HepG2 (cell line): ENCODE data around the gene LMOD1. TPM values are rescaled to one million over a fixed set of nuclear protein-coding genes. Genes with fewer than 3 reads are reported as not detected.

ENCODE experiments used
- ATAC-seq: fragments of 200-7000 bp; cut with Tn5 transposase; 3 replicates; pipeline ENCODE4 v1.9.1; 2020; ENCODE audit warnings: mild to moderate bottlenecking, moderate library complexity
- BruUV-seq: library from RNA; stranded (reverse); fragments of 400-500 nt; replicated peaks from 2 replicates; lab custom pipeline; 2021; lab: Mats Ljungman, UMichigan
- CTCF ChIA-PET: fragments of 300-600 bp; formaldehyde crosslinking; extraction: SDS; loops from one replicate; lab custom pipeline; 2021; ENCODE audit warnings: low total read pairs, inconsistent platforms, low intra/inter-chr PET ratio; lab: Yijun Ruan, JAX
- POLR2A ChIA-PET: fragments of 350-600 bp; sonication (Branson Sonifier 250); formaldehyde crosslinking; loops from one replicate; lab custom pipeline; 2020; ENCODE audit warnings: antibody characterized with exemption, inconsistent platforms; lab: Yijun Ruan, JAX
- DNase-seq: peaks from one replicate; pipeline ENCODE4 v3.0.0-alpha.2; 2015; ENCODE audit warnings: low spot score
- FAIRE-seq: peaks from 3 replicates; lab custom pipeline; 2011; peaks lifted over from hg19 to GRCh38; lab: Jason Lieb, UNC
- H2AFZ ChIP-seq: one replicate; pipeline ENCODE4 v1.6.1; 2011; ENCODE audit warnings: low read length, inconsistent platforms
- H3K27ac ChIP-seq: fragments of 300-600 bp; 3 replicates; pipeline ENCODE4 v1.8.0; 2011; ENCODE audit warnings: mixed run types, mild to moderate bottlenecking, mixed read lengths, low read length, inconsistent platforms; ENCODE audit not compliant: insufficient read depth; ENCODE audit errors: extremely low read length
- H3K27me3 ChIP-seq, 2 experiments: fragments of 200-600 bp in 1 of 2; 2 replicates in 1 of 2; 3 replicates in 1 of 2; pipeline versions ENCODE4 v1.6.0 to v1.8.0; 2011; ENCODE audit warnings: low read length in 2 of 2, mild to moderate bottlenecking in 2 of 2, moderate library complexity in 2 of 2, inconsistent platforms in 1 of 2; ENCODE audit not compliant: insufficient read depth in 2 of 2, control insufficient read depth in 1 of 2
- H3K36me3 ChIP-seq, 2 experiments: fragments of 200-600 bp in 1 of 2; replicated peaks in 1 of 2; 2 replicates in 1 of 2; 3 replicates in 1 of 2; pipeline versions ENCODE4 v1.5.1 to v1.8.0; 2011; ENCODE audit warnings: low read length in 2 of 2, inconsistent platforms in 1 of 2; ENCODE audit not compliant: insufficient read depth in 2 of 2, control insufficient read depth in 1 of 2
- H3K4me1 ChIP-seq: 2 replicates; pipeline ENCODE4 v1.5.1; 2012; ENCODE audit warnings: low read length, inconsistent platforms; ENCODE audit not compliant: insufficient read depth
- H3K4me2 ChIP-seq: 2 replicates; pipeline ENCODE4 v1.6.0; 2011; ENCODE audit warnings: low read depth, low read length, inconsistent platforms
- H3K4me3 ChIP-seq, 3 experiments: fragments of 200-600 bp in 1 of 3; sonication (generic), shearing (Covaris generic) in 1 of 3; replicated peaks in 1 of 3; 2 replicates each; pipeline ENCODE4 v1.5.1; 2011 to 2016; ENCODE audit warnings: low read length in 3 of 3, inconsistent platforms in 2 of 3, low read depth in 2 of 3, mild to moderate bottlenecking in 2 of 3, control low read depth in 1 of 3, mixed read lengths in 1 of 3; ENCODE audit not compliant: insufficient read depth in 1 of 3
- H3K79me2 ChIP-seq: one replicate; pipeline ENCODE4 v1.6.1; 2011; ENCODE audit warnings: low read length, inconsistent platforms; ENCODE audit not compliant: insufficient read depth
- H3K9ac ChIP-seq: 2 replicates; pipeline ENCODE4 v1.6.0; 2011; ENCODE audit warnings: mild to moderate bottlenecking, low read depth, low read length, inconsistent platforms; ENCODE audit not compliant: insufficient read depth
- H3K9me3 ChIP-seq: 2 replicates; pipeline ENCODE4 v1.5.1; 2012; ENCODE audit warnings: mild to moderate bottlenecking, low read length
- H4K20me1 ChIP-seq: 2 replicates; pipeline ENCODE4 v1.6.0; 2011; ENCODE audit warnings: inconsistent platforms, mild to moderate bottlenecking, low read length, moderate library complexity; ENCODE audit not compliant: insufficient read depth
- ZFP36 ChIP-seq: fragments of 150-350 bp; IDR thresholded peaks from 2 replicates; pipeline ENCODE4 v1.6.1; 2018; ENCODE audit warnings: borderline replicate concordance, low read length, low read depth; ENCODE audit not compliant: partially characterized antibody
- ZNF124 ChIP-seq: sonication (generic); formaldehyde crosslinking; IDR thresholded peaks from 2 replicates; pipeline ENCODE4 v1.4.0; 2020; ENCODE audit warnings: missing genetic modification reagents
- ZNF335 ChIP-seq: sonication (generic); formaldehyde crosslinking; IDR thresholded peaks from 2 replicates; pipeline ENCODE4 v1.4.0; 2020; ENCODE audit warnings: missing genetic modification reagents
- ZNF468 ChIP-seq: sonication (generic); formaldehyde crosslinking; IDR thresholded peaks from 2 replicates; pipeline ENCODE4 v1.8.0; 2022; ENCODE audit warnings: mild to moderate bottlenecking, moderate library complexity, missing genetic modification reagents
- ZNF646 ChIP-seq: sonication (generic); formaldehyde crosslinking; IDR thresholded peaks from 2 replicates; pipeline ENCODE4 v1.9.0; 2021; ENCODE audit warnings: mild to moderate bottlenecking, missing genetic modification reagents
- ZNF839 ChIP-seq: sonication (generic); formaldehyde crosslinking; IDR thresholded peaks from 2 replicates; pipeline ENCODE4 v1.4.0; 2020; ENCODE audit warnings: missing genetic modification reagents, mild to moderate bottlenecking, borderline replicate concordance
- WGBS: methylation state at CpG from one replicate; pipeline ENCODE4 v1.1.6; 2017; ENCODE audit warnings: low lambda C conversion rate; 5-methylcytosine and 5-hydroxymethylcytosine counted together
- in situ Hi-C: cut with HindIII; loops from 2 replicates; pipeline ENCODE4 v1.10.0; 2017; ENCODE audit warnings: low pct_unique_long_range_greater_than_20kb; ENCODE audit not compliant: extremely low pct_ligation_motif_present
- intact Hi-C: fragments of 100-400 bp; cut with micrococcal nuclease; formaldehyde crosslinking; loops from one replicate; pipeline ENCODE4 v1.10.0; 2022; ENCODE audit not compliant: unreplicated experiment
- polyA plus RNA-seq, 8 experiments: library from polyadenylated mRNA; depleted of rRNA in 3 of 8; stranded (reverse) in 7 of 8; unstranded in 1 of 8; fragments of >200 nt; fragmentation: Illumina TruSeq in 4 of 8; extraction: Trizol in 4 of 8; gene quantifications; 2 replicates each; pipeline versions ENCODE4 v1.2.1 to v1.2.3, GENCODE V29; 2011 to 2016; ENCODE audit warnings: low read depth in 4 of 8, missing spikeins in 1 of 8, mixed read lengths in 1 of 8; ENCODE audit not compliant: insufficient read depth in 1 of 8
- total RNA-seq, 5 experiments: library from RNA; depleted of rRNA; stranded (reverse); fragments of >200 nt; fragmentation: Illumina TruSeq; extraction: Trizol; gene quantifications; 2 replicates each; pipeline ENCODE4 v1.2.3, GENCODE V29; 2016; ENCODE audit warnings: low read depth in 1 of 5
- TF ChIP-seq, protein P1 (sequence below): sonication (generic); formaldehyde crosslinking; IDR thresholded peaks from 2 replicates; pipeline ENCODE4 v1.4.0; 2020; ENCODE audit warnings: missing genetic modification reagents
- TF ChIP-seq, protein P2 (sequence below): sonication (generic); formaldehyde crosslinking; IDR thresholded peaks from 2 replicates; pipeline ENCODE4 v1.9.0; 2021; ENCODE audit warnings: missing genetic modification reagents, mild to moderate bottlenecking, borderline replicate concordance
- TF ChIP-seq, protein P3 (sequence below): sonication (generic); formaldehyde crosslinking; IDR thresholded peaks from 2 replicates; pipeline ENCODE4 v1.5.1; 2020; ENCODE audit warnings: missing genetic modification reagents, mild to moderate bottlenecking, borderline replicate concordance

The LMOD1 gene
- total and polyA plus RNA-seq, 2 of the 13 experiments (the other 11 are each of a cell fraction or from before 2014, with no cell fraction given) = not detected

DNA sequence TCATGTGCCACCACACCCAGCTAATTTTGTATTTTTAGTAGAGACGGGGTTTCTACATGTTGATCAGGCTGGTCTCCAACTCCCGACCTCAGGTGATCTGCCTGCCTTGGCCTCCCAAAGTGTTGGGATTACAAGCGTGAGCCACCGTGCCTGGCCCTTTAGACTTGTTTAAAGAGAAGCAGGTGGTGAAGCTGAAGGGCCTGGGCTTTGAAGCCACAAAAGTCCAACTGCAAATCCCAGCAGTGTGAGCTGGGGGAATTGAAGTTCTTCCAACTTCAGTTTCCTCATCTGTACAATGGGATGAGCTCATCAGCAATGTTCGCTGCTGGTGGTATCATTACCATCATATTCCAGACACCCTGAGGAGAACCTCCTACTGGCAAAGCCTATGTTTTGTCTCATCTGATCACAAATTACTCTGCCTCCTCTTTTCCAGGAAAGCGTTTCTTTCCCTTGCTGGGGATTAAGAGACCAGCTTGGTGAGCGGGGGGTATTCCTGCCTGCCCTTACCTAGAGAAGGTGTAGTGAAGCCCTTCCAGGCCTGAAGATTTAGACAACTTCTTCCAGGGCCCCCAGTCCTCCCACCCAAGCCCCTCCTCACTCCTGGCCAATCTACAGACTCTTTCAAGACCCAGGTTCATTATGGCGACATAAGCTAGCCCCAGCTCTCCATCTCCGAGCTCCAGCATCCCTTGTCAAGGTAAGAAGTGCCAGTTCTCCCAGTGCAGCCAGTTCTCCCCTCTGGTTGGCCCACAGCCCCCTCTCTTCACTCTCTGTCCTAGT lies 60.1 kb downstream of the LMOD1 start:
- no TSS peak for BruUV-seq
- H3K27ac ChIP-seq = no peak overlapping the region
- in situ Hi-C loops = no loop called here
- TF ChIP-seq, protein P1, sequence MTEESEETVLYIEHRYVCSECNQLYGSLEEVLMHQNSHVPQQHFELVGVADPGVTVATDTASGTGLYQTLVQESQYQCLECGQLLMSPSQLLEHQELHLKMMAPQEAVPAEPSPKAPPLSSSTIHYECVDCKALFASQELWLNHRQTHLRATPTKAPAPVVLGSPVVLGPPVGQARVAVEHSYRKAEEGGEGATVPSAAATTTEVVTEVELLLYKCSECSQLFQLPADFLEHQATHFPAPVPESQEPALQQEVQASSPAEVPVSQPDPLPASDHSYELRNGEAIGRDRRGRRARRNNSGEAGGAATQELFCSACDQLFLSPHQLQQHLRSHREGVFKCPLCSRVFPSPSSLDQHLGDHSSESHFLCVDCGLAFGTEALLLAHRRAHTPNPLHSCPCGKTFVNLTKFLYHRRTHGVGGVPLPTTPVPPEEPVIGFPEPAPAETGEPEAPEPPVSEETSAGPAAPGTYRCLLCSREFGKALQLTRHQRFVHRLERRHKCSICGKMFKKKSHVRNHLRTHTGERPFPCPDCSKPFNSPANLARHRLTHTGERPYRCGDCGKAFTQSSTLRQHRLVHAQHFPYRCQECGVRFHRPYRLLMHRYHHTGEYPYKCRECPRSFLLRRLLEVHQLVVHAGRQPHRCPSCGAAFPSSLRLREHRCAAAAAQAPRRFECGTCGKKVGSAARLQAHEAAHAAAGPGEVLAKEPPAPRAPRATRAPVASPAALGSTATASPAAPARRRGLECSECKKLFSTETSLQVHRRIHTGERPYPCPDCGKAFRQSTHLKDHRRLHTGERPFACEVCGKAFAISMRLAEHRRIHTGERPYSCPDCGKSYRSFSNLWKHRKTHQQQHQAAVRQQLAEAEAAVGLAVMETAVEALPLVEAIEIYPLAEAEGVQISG (CRISPR knock-in tag) = no peak
- TF ChIP-seq, protein P2, sequence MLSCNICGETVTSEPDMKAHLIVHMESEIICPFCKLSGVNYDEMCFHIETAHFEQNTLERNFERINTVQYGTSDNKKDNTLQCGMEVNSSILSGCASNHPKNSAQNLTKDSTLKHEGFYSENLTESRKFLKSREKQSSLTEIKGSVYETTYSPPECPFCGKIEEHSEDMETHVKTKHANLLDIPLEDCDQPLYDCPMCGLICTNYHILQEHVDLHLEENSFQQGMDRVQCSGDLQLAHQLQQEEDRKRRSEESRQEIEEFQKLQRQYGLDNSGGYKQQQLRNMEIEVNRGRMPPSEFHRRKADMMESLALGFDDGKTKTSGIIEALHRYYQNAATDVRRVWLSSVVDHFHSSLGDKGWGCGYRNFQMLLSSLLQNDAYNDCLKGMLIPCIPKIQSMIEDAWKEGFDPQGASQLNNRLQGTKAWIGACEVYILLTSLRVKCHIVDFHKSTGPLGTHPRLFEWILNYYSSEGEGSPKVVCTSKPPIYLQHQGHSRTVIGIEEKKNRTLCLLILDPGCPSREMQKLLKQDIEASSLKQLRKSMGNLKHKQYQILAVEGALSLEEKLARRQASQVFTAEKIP (CRISPR knock-in tag) = no peak
- no peak for TF ChIP-seq ZNF468 (CRISPR knock-in tag)
- TF ChIP-seq ZNF335 = no peak
- no peak for TF ChIP-seq ZNF124
- TF ChIP-seq ZFP36 = no peak
- TF ChIP-seq, protein P3, sequence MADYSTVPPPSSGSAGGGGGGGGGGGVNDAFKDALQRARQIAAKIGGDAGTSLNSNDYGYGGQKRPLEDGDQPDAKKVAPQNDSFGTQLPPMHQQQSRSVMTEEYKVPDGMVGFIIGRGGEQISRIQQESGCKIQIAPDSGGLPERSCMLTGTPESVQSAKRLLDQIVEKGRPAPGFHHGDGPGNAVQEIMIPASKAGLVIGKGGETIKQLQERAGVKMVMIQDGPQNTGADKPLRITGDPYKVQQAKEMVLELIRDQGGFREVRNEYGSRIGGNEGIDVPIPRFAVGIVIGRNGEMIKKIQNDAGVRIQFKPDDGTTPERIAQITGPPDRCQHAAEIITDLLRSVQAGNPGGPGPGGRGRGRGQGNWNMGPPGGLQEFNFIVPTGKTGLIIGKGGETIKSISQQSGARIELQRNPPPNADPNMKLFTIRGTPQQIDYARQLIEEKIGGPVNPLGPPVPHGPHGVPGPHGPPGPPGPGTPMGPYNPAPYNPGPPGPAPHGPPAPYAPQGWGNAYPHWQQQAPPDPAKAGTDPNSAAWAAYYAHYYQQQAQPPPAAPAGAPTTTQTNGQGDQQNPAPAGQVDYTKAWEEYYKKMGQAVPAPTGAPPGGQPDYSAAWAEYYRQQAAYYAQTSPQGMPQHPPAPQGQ (CRISPR knock-in tag) = no peak
- no peak for TF ChIP-seq ZNF646 (CRISPR knock-in tag)
- no peak for TF ChIP-seq ZNF839 (CRISPR knock-in tag)

More for the DNA sequence above, 60.1 kb downstream of the LMOD1 start:
- Histone ChIP-seq H3K4me2 (no peak overlapping the region), H3K36me3 (no peaks in the 10 kb centered on the region), H2AFZ (no peak overlapping the region), H4K20me1 (no peaks in the 10 kb centered on the region), H3K9me3 (no peaks in the 10 kb centered on the region), H3K9ac (no peak overlapping the region), H3K4me1 (peaks cover 29% of the 10 kb centered on the region), H3K79me2 (no peaks in the 10 kb centered on the region), H3K27me3 (peaks cover 5 to 36% of the 10 kb centered on the region in 2 experiments; a peak in 3 of 5 replicates), H3K4me3 (no peak overlapping the region)
- intact Hi-C loops = loop anchor here (5.0 kb wide), 1 partner anchor 96 kb away; the partner anchor contains the start of gene RNPEP
- 56% methylated on average over 7 of the region's 9 CpGs for WGBS
- ChIA-PET CTCF (no interaction called here), POLR2A (no interaction called here)
- ATAC-seq = no peak
- FAIRE-seq = no peak
- no peak for DNase-seq
